SH-SY5Y (cell line): ENCODE measurements around the gene PMPCB.

Source experiments
- GATA2 ChIP-seq: IDR thresholded peaks from 2 replicates; pipeline ENCODE4 v1.6.1; 2011; ENCODE audit warnings: mild to moderate bottlenecking, low read depth, low read length
- GATA3 ChIP-seq: IDR thresholded peaks from 2 replicates; pipeline ENCODE4 v1.6.1; 2011; ENCODE audit warnings: low read depth, mild to moderate bottlenecking, low read length, moderate library complexity

The PMPCB gene

GRCh38 chr7:103343758-103344452 is 46.7 kb downstream of the PMPCB start:
- TF ChIP-seq GATA2 (no peak), GATA3 (no peak)

DNA sequence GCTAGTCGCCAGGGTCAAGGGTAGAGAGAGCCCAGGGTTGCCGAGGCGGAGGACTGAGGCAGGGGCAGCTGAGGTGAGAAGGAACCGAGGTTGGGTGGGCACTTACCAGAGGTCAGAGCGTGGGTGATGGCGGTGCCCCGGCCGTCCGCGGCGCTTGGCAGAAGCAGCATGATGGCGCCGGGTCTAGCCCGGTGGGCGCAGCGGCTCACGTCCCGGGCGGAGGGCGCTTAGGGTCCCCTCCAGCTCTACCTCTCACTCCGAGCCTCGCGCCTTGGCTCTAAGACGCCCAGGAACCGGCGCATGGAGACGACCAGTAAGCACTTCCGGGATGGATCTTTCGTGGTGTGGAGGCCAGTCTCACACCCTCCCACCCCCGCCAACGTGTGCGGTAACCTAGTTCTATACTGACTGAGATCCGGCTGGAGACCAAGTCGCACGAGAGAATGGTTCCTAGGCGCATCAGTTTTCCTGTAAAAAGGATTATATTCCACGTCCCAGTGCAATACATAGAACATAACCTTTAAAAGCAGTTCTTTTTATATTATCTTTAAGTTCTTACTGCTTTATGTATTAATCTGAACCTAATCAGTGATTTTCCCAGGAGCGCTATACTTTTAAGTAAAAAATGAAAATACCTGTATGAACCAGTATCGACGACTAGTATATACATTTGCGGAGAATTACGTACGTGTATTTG is 47.4 kb downstream of the PMPCB start, which contains the start of gene DNAJC2:
DNAJC2 (minus strand) TSS at position 315 of the 697 bp plus-strand sequence; CDS start at position 170, 145 bp downstream.
- no peak for TF ChIP-seq GATA2
- no peak for TF ChIP-seq GATA3

DNA sequence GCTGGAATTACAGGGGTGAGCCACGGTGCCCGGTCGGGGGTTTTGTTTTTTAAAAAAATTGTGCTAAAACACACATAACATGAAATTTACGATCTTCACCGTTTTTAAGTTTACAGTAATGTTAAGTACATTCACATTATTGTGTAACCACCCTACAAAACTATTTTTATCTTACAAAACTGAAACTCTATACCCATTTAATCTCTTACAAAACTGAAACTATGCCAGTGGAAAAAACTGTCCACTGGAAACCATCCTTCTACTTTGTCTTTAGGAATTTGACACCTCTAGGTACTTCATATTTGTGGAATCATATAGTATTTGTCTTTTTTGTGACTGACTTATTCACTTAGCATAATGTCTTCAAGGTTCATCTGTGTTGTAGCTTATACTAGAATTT is 49.2 kb downstream of the PMPCB start:
- TF ChIP-seq GATA3 = no peak
- no peak for TF ChIP-seq GATA2

GRCh38 chr7:103347507-103348267 is 50.5 kb downstream of the PMPCB start, which contains the start of gene PSMC2:
PSMC2 (plus strand) TSS chr7:103347643; CDS start chr7:103347712, 69 bp downstream.
- TF ChIP-seq GATA3 (no peak), GATA2 (no peak)

GRCh38 chr7:103348452-103348851 is 51.2 kb downstream of the PMPCB start:
- TF ChIP-seq GATA2 (no peak), GATA3 (no peak)

GRCh38 chr7:103348959-103349358 is 51.7 kb downstream of the PMPCB start:
- no peak for TF ChIP-seq GATA2

- TF ChIP-seq GATA3 (no peak), GATA2 (no peak)
Observed at GRCh38 chr7:103349805-103350204, 52.6 kb downstream of the PMPCB start.
